Aorta (tissue), 5 donors: Measurements from ENCODE around the gene RABL2B. TPM values are rescaled to one million over a fixed set of nuclear protein-coding genes. Genes with fewer than 3 reads are reported as not detected.

ENCODE experiments used
- ATAC-seq: fragments of 200-7000 bp; cut with Tn5 transposase; one replicate; pipeline ENCODE4 v1.9.1; 2022; ENCODE audit warnings: moderate library complexity; ENCODE audit not compliant: low FRiP score
- DNase-seq, 2 donors: peaks; one replicate each; pipeline ENCODE4 v3.0.0-alpha.2; 2020
- H3K27ac ChIP-seq, 2 donors: one replicate each; pipeline ENCODE4 v1.5.1; 2013; ENCODE audit warnings: low read length in 2 of 2, mild to moderate bottlenecking in 2 of 2, moderate library complexity in 2 of 2, control low read depth in 1 of 2, inconsistent platforms in 1 of 2, low read depth in 1 of 2
- H3K27me3 ChIP-seq, 2 donors: one replicate each; pipeline ENCODE4 v1.6.1; 2013; ENCODE audit warnings: control low read depth in 1 of 2, low read length in 1 of 2, mild to moderate bottlenecking in 1 of 2, moderate library complexity in 1 of 2; ENCODE audit not compliant: insufficient read depth in 2 of 2, control insufficient read depth in 1 of 2
- H3K36me3 ChIP-seq, 2 donors: one replicate each; pipeline ENCODE4 v1.6.1; 2013; ENCODE audit warnings: control low read depth in 1 of 2, low read length in 1 of 2, mild to moderate bottlenecking in 1 of 2; ENCODE audit not compliant: insufficient read depth in 2 of 2, control insufficient read depth in 1 of 2
- H3K4me1 ChIP-seq, 2 donors: one replicate each; pipeline ENCODE4 v1.6.1; 2013; ENCODE audit warnings: low read length in 2 of 2, control low read depth in 1 of 2, mild to moderate bottlenecking in 1 of 2, moderate library complexity in 1 of 2; ENCODE audit not compliant: insufficient read depth in 2 of 2, control insufficient read depth in 1 of 2
- H3K4me3 ChIP-seq, 2 donors: one replicate each; pipeline ENCODE4 v1.5.1; 2013; ENCODE audit warnings: low read length in 2 of 2, control low read depth in 1 of 2, mild to moderate bottlenecking in 1 of 2
- H3K9me3 ChIP-seq: one replicate; pipeline ENCODE4 v1.6.1; 2013; ENCODE audit warnings: mild to moderate bottlenecking, low read length; ENCODE audit not compliant: control insufficient read depth
- WGBS, 2 donors: extraction: QIAGEN DNeasy Blood & Tissue Kit; methylation state at CpG; one replicate each; pipeline ENCODE4 v1.1.7; 2013; 5-methylcytosine and 5-hydroxymethylcytosine counted together
- intact Hi-C, 2 donors: fragments of 100-400 bp; cut with DNase I; formaldehyde crosslinking; loops; one replicate each; pipeline versions ENCODE4 v1.14.2 to v1.15.0; 2022
- polyA plus RNA-seq, 2 donors: library from polyadenylated mRNA; stranded (reverse); fragments of 200-250 nt; gene quantifications; one replicate each; pipeline ENCODE4 v1.2.3, GENCODE V29; 2013
- total RNA-seq, 2 donors: library from RNA; stranded (reverse); fragmentation: NEBNext Ultra II Directional; extraction: Animal tissue kit (Norgen Biotek cat#: 25700); gene quantifications; one replicate each; pipeline ENCODE4 v1.2.1, GENCODE V29; 2021
- donor health status: healthy with polysubstance abuse.
- donor health status: Bipolar disorder and iron deficiency.
- donor health status: DM: no; HTN: no; CAD: no.
- donor health status: DM: no; HTN: no; CAD: no.
- donor health status: DM: yes; HTN: yes; CAD: no.

Gene RABL2B
- total and polyA plus RNA-seq, 4 donors: 11.1 to 28.0 (median 21.7) TPM

DNA sequence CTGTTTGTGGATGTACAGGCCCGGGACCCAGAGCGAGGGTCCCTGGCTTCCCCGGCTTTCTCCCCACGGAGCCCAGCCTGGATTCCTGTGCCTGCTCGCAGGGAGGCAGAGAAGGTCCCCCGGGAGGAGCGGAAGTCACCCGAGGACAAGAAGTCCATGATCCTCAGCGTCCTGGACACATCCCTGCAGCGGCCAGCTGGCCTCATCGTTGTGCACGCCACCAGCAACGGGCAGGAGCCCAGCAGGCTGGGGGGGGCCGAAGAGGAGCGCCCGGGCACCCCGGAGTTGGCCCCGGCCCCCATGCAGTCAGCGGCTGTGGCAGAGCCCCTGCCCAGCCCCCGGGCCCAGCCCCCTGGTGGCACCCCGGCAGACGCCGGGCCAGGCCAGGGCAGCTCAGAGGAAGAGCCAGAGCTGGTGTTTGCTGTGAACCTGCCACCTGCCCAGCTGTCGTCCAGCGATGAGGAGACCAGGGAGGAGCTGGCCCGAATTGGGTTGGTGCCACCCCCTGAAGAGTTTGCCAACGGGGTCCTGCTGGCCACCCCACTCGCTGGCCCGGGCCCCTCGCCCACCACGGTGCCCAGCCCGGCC is 62.1 kb downstream of the RABL2B start:
- ATAC-seq: no peak
- H3K27ac ChIP-seq: no peak overlapping the region
- H3K4me3 ChIP-seq: no peak overlapping the region
- intact Hi-C loops: no loop called here
- 84% methylated on average over 32 of the region's 32 CpGs for WGBS, 2 donors
- H3K9me3 ChIP-seq: peaks cover 2% of the 10 kb centered on the region
- no peaks in the 10 kb centered on the region for H3K36me3 ChIP-seq
- H3K4me1 ChIP-seq: no peaks in the 10 kb centered on the region
- no peaks in the 10 kb centered on the region for H3K27me3 ChIP-seq
- DNase-seq: no peak

DNA sequence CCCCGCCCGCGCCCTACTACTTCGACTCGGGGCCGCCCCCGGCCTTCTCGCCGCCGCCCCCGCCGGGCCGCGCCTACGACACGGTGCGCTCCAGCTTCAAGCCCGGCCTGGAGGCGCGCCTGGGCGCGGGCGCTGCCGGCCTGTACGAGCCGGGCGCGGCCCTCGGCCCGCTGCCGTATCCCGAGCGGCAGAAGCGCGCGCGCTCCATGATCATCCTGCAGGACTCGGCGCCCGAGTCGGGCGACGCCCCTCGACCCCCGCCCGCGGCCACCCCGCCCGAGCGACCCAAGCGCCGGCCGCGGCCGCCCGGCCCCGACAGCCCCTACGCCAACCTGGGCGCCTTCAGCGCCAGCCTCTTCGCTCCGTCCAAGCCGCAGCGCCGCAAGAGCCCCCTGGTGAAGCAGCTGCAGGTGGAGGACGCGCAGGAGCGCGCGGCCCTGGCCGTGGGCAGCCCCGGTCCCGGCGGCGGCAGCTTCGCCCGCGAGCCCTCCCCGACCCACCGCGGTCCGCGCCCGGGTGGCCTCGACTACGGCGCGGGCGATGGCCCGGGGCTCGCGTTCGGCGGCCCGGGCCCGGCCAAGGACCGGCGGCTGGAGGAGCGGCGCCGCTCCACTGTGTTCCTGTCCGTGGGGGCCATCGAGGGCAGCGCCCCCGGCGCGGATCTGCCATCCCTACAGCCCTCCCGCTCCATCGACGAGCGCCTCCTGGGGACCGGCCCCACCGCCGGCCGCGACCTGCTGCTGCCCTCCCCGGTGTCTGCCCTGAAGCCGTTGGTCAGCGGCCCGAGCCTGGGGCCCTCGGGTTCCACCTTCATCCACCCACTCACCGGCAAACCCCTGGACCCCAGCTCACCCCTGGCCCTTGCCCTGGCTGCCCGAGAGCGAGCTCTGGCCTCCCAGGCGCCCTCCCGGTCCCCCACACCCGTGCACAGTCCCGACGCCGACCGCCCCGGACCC is 62.9 kb downstream of the RABL2B start:
- H3K27ac ChIP-seq: no peak overlapping the region
- intact Hi-C loops: no loop called here
- H3K27me3 ChIP-seq: no peaks in the 10 kb centered on the region
- H3K4me1 ChIP-seq: no peaks in the 10 kb centered on the region
- DNase-seq (no peak), ATAC-seq (no peak)
- no peak overlapping the region for H3K4me3 ChIP-seq
- peaks cover 2% of the 10 kb centered on the region for H3K9me3 ChIP-seq
- WGBS, 2 donors: 15 to 18% methylated on average over 89 to 132 of the region's 132 CpGs
- no peaks in the 10 kb centered on the region for H3K36me3 ChIP-seq

- Histone ChIP-seq H3K36me3 (no peaks in the 10 kb centered on the region), H3K4me3 (no peak overlapping the region), H3K4me1 (no peaks in the 10 kb centered on the region), H3K27me3 (no peaks in the 10 kb centered on the region), H3K27ac (no peak overlapping the region), H3K9me3 (peaks cover 2% of the 10 kb centered on the region)
- 15 to 18% methylated on average over 32 to 40 of the region's 40 CpGs for WGBS, 2 donors
- intact Hi-C loops: no loop called here
- DNase-seq (no peak), ATAC-seq (no peak)
Observed at GRCh38 chr22:50719814-50720300, 63.6 kb downstream of the RABL2B start.

DNA sequence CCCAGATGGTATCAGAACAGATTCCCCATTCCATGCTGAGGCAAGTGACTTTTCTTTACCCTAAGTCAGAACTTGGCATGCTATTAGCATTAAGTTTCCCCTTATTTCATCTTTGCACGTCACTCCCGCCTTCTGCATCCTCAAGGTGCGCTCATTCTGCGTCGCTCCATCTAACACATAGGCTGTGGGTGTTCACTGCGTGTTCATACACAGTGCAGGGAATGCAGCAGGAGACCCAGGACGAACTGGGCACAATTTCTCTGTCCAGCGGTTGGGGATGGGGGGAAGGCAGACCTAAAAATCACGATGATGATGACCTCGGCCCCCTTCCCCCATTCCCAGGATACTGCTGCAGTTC is 65.1 kb downstream of the RABL2B start:
- 94 to 96% methylated on average over 10 of the region's 10 CpGs for WGBS, 2 donors
- H3K27me3 ChIP-seq: no peaks in the 10 kb centered on the region
- ATAC-seq (no peak), DNase-seq (no peak)
- H3K9me3 ChIP-seq: peaks cover 2% of the 10 kb centered on the region
- no peaks in the 10 kb centered on the region for H3K36me3 ChIP-seq
- intact Hi-C loops: no loop called here
- H3K4me3 ChIP-seq: no peak overlapping the region
- H3K27ac ChIP-seq: no peak overlapping the region
- H3K4me1 ChIP-seq: no peaks in the 10 kb centered on the region

DNA sequence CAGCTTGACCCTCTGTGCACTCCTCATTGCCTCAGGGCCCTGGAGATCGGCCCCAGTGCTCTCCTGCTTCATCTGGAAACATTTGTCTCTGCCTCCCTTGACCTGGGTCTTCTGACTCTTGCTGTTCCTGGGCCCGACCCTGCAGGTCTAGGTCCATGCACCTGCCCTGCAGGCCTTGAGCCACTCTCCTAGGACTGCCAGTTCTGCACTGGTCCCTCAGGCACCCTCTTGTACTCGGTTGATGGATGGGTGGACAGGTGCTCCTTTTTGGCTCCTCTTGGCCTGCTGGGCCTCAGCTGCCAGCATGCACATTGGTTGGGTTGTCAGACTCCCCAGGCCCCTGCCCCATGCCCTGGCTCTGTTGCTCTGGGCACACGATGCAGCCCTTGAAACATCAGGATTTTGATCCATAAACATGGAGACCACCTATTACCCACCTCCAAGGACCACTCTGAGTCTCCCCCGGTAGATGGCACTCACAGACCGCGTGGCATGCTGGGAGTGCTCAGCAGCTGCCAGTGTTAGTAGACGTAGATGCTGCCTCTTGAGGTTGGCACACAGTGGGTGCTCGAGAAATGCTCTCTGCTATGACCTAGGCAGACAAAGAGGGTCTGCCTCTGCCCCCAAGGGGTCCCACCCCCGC is 65.6 kb downstream of the RABL2B start:
- no peaks in the 10 kb centered on the region for H3K36me3 ChIP-seq
- H3K9me3 ChIP-seq: peaks cover 2% of the 10 kb centered on the region
- DNase-seq (no peak), ATAC-seq (no peak)
- no peak overlapping the region for H3K4me3 ChIP-seq
- intact Hi-C loops: no loop called here
- 89 to 90% methylated on average over 10 of the region's 10 CpGs for WGBS, 2 donors
- H3K27me3 ChIP-seq: no peaks in the 10 kb centered on the region
- no peaks in the 10 kb centered on the region for H3K4me1 ChIP-seq
- no peak overlapping the region for H3K27ac ChIP-seq

Other genes starting within 250 kb of the RABL2B start
- under 1 TPM; 0.29 to 0.63 TPM for gene KLHDC7B, start 237.7 kb downstream of the RABL2B start, total RNA-seq
- not detected for gene KLHDC7B, start 237.7 kb downstream of the RABL2B start, polyA plus RNA-seq
- gene SYCE3, start 220.7 kb downstream of the RABL2B start, total RNA-seq: not detected
- 1 to 10 TPM in 1 of 2 donors, not detected in 1; 1.5 TPM for gene SYCE3, start 220.7 kb downstream of the RABL2B start, polyA plus RNA-seq
- gene CPT1B, start 205.2 kb downstream of the RABL2B start, total RNA-seq: 10 to 100 TPM in 1 of 2 donors, 1 to 10 TPM in 1; 3.2 to 11.5 TPM
- gene CPT1B, start 205.2 kb downstream of the RABL2B start, polyA plus RNA-seq: 1 to 10 TPM; 3.9 to 6.4 TPM
- gene CHKB, start 200.8 kb downstream of the RABL2B start, total RNA-seq: 10 to 100 TPM; 36.5 to 78.8 TPM
- 100 to 1,000 TPM in 1 of 2 donors, 10 to 100 TPM in 1; 28.4 to 544 TPM for gene CHKB, start 200.8 kb downstream of the RABL2B start, polyA plus RNA-seq
- gene MAPK8IP2, start 182.8 kb downstream of the RABL2B start, total RNA-seq: under 1 TPM; 0.24 to 0.26 TPM
- gene MAPK8IP2, start 182.8 kb downstream of the RABL2B start, polyA plus RNA-seq: under 1 TPM; under 0.01 to 0.15 TPM
- 10 to 100 TPM; 31.4 to 53.5 TPM for gene ARSA, start 155.5 kb downstream of the RABL2B start, total RNA-seq
- gene ARSA, start 155.5 kb downstream of the RABL2B start, polyA plus RNA-seq: 100 to 1,000 TPM in 1 of 2 donors, 10 to 100 TPM in 1; 15.7 to 120 TPM
- 10 to 100 TPM; 48.6 to 62.9 TPM for gene SHANK3, start 110.8 kb downstream of the RABL2B start, total RNA-seq
- 1 to 10 TPM in 1 of 2 donors, under 1 TPM in 1; 0.63 to 3.2 TPM for gene SHANK3, start 110.8 kb downstream of the RABL2B start, polyA plus RNA-seq
- 1 to 10 TPM; 1.6 to 1.8 TPM for gene ACR, start 45.4 kb downstream of the RABL2B start, total RNA-seq
- gene ACR, start 45.4 kb downstream of the RABL2B start, polyA plus RNA-seq: not detected